Measurements from ENCODE around the gene DENND2A. TPM values are rescaled to one million over a fixed set of nuclear protein-coding genes. Genes with fewer than 3 reads are reported as not detected.
"Not testable (repeated sequence)": the region's sequence is repeated elsewhere in the genome, so short reads cannot be mapped to it uniquely, and the experiment has no call there.

Gene DENND2A
- total and polyA plus RNA-seq, 2 donors (not counting 1 experiment from before 2014, with no cell fraction given) = 30.6 to 39.0 TPM

- no peak overlapping the region for H3K27ac ChIP-seq (ENCODE audit: insufficient read depth, low read length)
These were observed 28.7 kb upstream of the DENND2A start for GRCh38 chr7:140669352-140669751.

GRCh38 chr7:140668641-140669040 lies 28.0 kb upstream of the DENND2A start:
- no peak overlapping the region for H3K9ac ChIP-seq (ENCODE audit: insufficient read depth, low read length)
- H3K27ac ChIP-seq (ENCODE audit: insufficient read depth, low read length) = no peak overlapping the region
- no peaks in the 10 kb centered on the region for H3K4me1 ChIP-seq (ENCODE audit: control insufficient read depth, extremely low read depth, insufficient read depth, low read length)
- DNase-seq (ENCODE audit: low read depth in 2 of 2) = no peak
- no peaks in the 10 kb centered on the region for H3K9me3 ChIP-seq (ENCODE audit: control insufficient read depth, insufficient read depth, low read depth, low read length)
- TF ChIP-seq CTCF (conservative IDR thresholded peaks at IDR 0.05 in 1 of 2, IDR thresholded peaks at IDR 0.05 in 1 of 2; ENCODE audit: low read depth in 1 of 2, low read length in 2 of 2) (no peak), EZH2 (IDR thresholded peaks at IDR 0.05; ENCODE audit: low read length, missing control alignments) (no peak)
- H3K4me2 ChIP-seq (ENCODE audit: extremely low read depth, insufficient read depth, low read length) = no peak overlapping the region
- no peaks in the 10 kb centered on the region for H4K20me1 ChIP-seq (ENCODE audit: control insufficient read depth, extremely low read depth, insufficient read depth, low read length)
- peaks cover 2% of the 10 kb centered on the region for H3K27me3 ChIP-seq (ENCODE audit: control insufficient read depth, insufficient read depth, low read length)
- H3K4me3 ChIP-seq (replicated peaks in 1 of 4; ENCODE audit: control extremely low read depth in 1 of 4, insufficient read depth in 1 of 4, low read depth in 3 of 4, low read length in 4 of 4) = no peak overlapping the region
- no peaks in the 10 kb centered on the region for H3K36me3 ChIP-seq (ENCODE audit: control insufficient read depth, insufficient read depth, low read length)
- H3K79me2 ChIP-seq (ENCODE audit: control insufficient read depth, insufficient read depth, low read length) = no peaks in the 10 kb centered on the region
- H2AFZ ChIP-seq (ENCODE audit: low read length) = no peak overlapping the region

More at GRCh38 chr7:140669352-140669751, 28.7 kb upstream of the DENND2A start:
- Histone ChIP-seq H3K4me2 (ENCODE audit: extremely low read depth, insufficient read depth, low read length) (no peak overlapping the region), H3K27me3 (ENCODE audit: control insufficient read depth, insufficient read depth, low read length) (peaks cover 2% of the 10 kb centered on the region), H3K9me3 (ENCODE audit: control insufficient read depth, insufficient read depth, low read depth, low read length) (no peaks in the 10 kb centered on the region), H4K20me1 (ENCODE audit: control insufficient read depth, extremely low read depth, insufficient read depth, low read length) (no peaks in the 10 kb centered on the region), H3K36me3 (ENCODE audit: control insufficient read depth, insufficient read depth, low read length) (no peaks in the 10 kb centered on the region), H2AFZ (ENCODE audit: low read length) (no peak overlapping the region), H3K79me2 (ENCODE audit: control insufficient read depth, insufficient read depth, low read length) (no peaks in the 10 kb centered on the region), H3K4me1 (ENCODE audit: control insufficient read depth, extremely low read depth, insufficient read depth, low read length) (no peaks in the 10 kb centered on the region), H3K9ac (ENCODE audit: insufficient read depth, low read length) (no peak overlapping the region), H3K4me3 (replicated peaks in 1 of 4; ENCODE audit: control extremely low read depth in 1 of 4, insufficient read depth in 1 of 4, low read depth in 3 of 4, low read length in 4 of 4) (no peak overlapping the region)
- TF ChIP-seq EZH2 (IDR thresholded peaks at IDR 0.05; ENCODE audit: low read length, missing control alignments) = no peak
- no peak for TF ChIP-seq CTCF (conservative IDR thresholded peaks at IDR 0.05 in 1 of 2, IDR thresholded peaks at IDR 0.05 in 1 of 2; ENCODE audit: low read depth in 1 of 2, low read length in 2 of 2)
- no peak for DNase-seq (ENCODE audit: low read depth in 2 of 2)

GRCh38 chr7:140667476-140667875 lies 26.9 kb upstream of the DENND2A start:
- no peak for TF ChIP-seq CTCF (conservative IDR thresholded peaks at IDR 0.05 in 1 of 2, IDR thresholded peaks at IDR 0.05 in 1 of 2; ENCODE audit: low read depth in 1 of 2, low read length in 2 of 2)
- no peak for TF ChIP-seq EZH2 (IDR thresholded peaks at IDR 0.05; ENCODE audit: low read length, missing control alignments)
- peaks cover 2% of the 10 kb centered on the region for H3K27me3 ChIP-seq (ENCODE audit: control insufficient read depth, insufficient read depth, low read length)

GRCh38 chr7:140662938-140663337 lies 22.3 kb upstream of the DENND2A start:
- not testable (repeated sequence) for H3K27me3 ChIP-seq (ENCODE audit: control insufficient read depth, insufficient read depth, low read length); H3K79me2 ChIP-seq (ENCODE audit: control insufficient read depth, insufficient read depth, low read length); H3K27ac ChIP-seq (ENCODE audit: insufficient read depth, low read length); H4K20me1 ChIP-seq (ENCODE audit: control insufficient read depth, extremely low read depth, insufficient read depth, low read length); H2AFZ ChIP-seq (ENCODE audit: low read length); H3K4me2 ChIP-seq (ENCODE audit: extremely low read depth, insufficient read depth, low read length); H3K4me3 ChIP-seq (replicated peaks in 1 of 4; ENCODE audit: control extremely low read depth in 1 of 4, insufficient read depth in 1 of 4, low read depth in 3 of 4, low read length in 4 of 4); H3K36me3 ChIP-seq (ENCODE audit: control insufficient read depth, insufficient read depth, low read length); H3K4me1 ChIP-seq (ENCODE audit: control insufficient read depth, extremely low read depth, insufficient read depth, low read length); H3K9me3 ChIP-seq (ENCODE audit: control insufficient read depth, insufficient read depth, low read depth, low read length); DNase-seq (ENCODE audit: low read depth in 2 of 2); H3K9ac ChIP-seq (ENCODE audit: insufficient read depth, low read length)

More at GRCh38 chr7:140667476-140667875, 26.9 kb upstream of the DENND2A start:
- H3K79me2 ChIP-seq (ENCODE audit: control insufficient read depth, insufficient read depth, low read length) = no peaks in the 10 kb centered on the region
- no peaks in the 10 kb centered on the region for H3K9me3 ChIP-seq (ENCODE audit: control insufficient read depth, insufficient read depth, low read depth, low read length)
- H2AFZ ChIP-seq (ENCODE audit: low read length) = no peak overlapping the region
- no peaks in the 10 kb centered on the region for H3K4me1 ChIP-seq (ENCODE audit: control insufficient read depth, extremely low read depth, insufficient read depth, low read length)
- H3K4me2 ChIP-seq (ENCODE audit: extremely low read depth, insufficient read depth, low read length) = no peak overlapping the region
- no peak overlapping the region for H3K4me3 ChIP-seq (replicated peaks in 1 of 4; ENCODE audit: control extremely low read depth in 1 of 4, insufficient read depth in 1 of 4, low read depth in 3 of 4, low read length in 4 of 4)
- no peaks in the 10 kb centered on the region for H4K20me1 ChIP-seq (ENCODE audit: control insufficient read depth, extremely low read depth, insufficient read depth, low read length)
- H3K27ac ChIP-seq (ENCODE audit: insufficient read depth, low read length) = no peak overlapping the region
- H3K36me3 ChIP-seq (ENCODE audit: control insufficient read depth, insufficient read depth, low read length) = no peaks in the 10 kb centered on the region
- no peak for DNase-seq (ENCODE audit: low read depth in 2 of 2)
- H3K9ac ChIP-seq (ENCODE audit: insufficient read depth, low read length) = no peak overlapping the region

Measured in fibroblast of lung (primary cell).